SK-N-SH treated with all-trans-retinoic acid at 6 μM for 48 hours (cell line): ENCODE results near the gene IGF2R.

Source experiments
- ARNTL ChIP-seq: fragments of 450-650 bp; formaldehyde crosslinking; IDR thresholded peaks from 2 replicates; pipeline ENCODE4 v1.5.0; 2020; ENCODE audit warnings: low read depth, mild to moderate bottlenecking, moderate library complexity, borderline replicate concordance
- BACH2 ChIP-seq: fragments of 250-450 bp; sonication (Bioruptor Pico); IDR thresholded peaks from 2 replicates; pipeline ENCODE4 v1.9.0; 2021; ENCODE audit warnings: mild to moderate bottlenecking, borderline replicate concordance
- OSR1 ChIP-seq: fragments of 250-450 bp; sonication (Bioruptor Pico); IDR thresholded peaks from 2 replicates; pipeline ENCODE4 v1.8.0; 2022; ENCODE audit warnings: moderate library complexity, mild to moderate bottlenecking, inconsistent platforms
- PATZ1 ChIP-seq: fragments of 250-450 bp; sonication (Bioruptor Pico); IDR thresholded peaks from 2 replicates; pipeline ENCODE4 v1.8.0; 2020; ENCODE audit warnings: mild to moderate bottlenecking, moderate library complexity, borderline replicate concordance
- PPARA ChIP-seq: fragments of 250-450 bp; sonication (Bioruptor Pico); IDR thresholded peaks from 2 replicates; pipeline ENCODE4 v1.5.0; 2020; ENCODE audit warnings: mild to moderate bottlenecking, borderline replicate concordance
- SNAI2 ChIP-seq: fragments of 250-450 bp; sonication (Bioruptor Pico); IDR thresholded peaks from 2 replicates; pipeline ENCODE4 v1.5.0; 2020; ENCODE audit warnings: mild to moderate bottlenecking, moderate library complexity
- TOX ChIP-seq: fragments of 250-450 bp; sonication (Bioruptor Pico); IDR thresholded peaks from 2 replicates; pipeline ENCODE4 v1.8.0; 2021; ENCODE audit warnings: mild to moderate bottlenecking, moderate library complexity, borderline replicate concordance
- ZC3H10 ChIP-seq: fragments of 250-450 bp; sonication (Bioruptor Pico); IDR thresholded peaks from 2 replicates; pipeline ENCODE4 v1.5.1; 2021; ENCODE audit warnings: mild to moderate bottlenecking, moderate library complexity
- ZFP3 ChIP-seq: fragments of 250-450 bp; sonication (Bioruptor Pico); IDR thresholded peaks from 2 replicates; pipeline ENCODE4 v1.5.0; 2020; ENCODE audit warnings: mild to moderate bottlenecking, moderate library complexity
- ZFP30 ChIP-seq: fragments of 450-650 bp; formaldehyde crosslinking; IDR thresholded peaks from 2 replicates; pipeline ENCODE4 v1.5.0; 2022; ENCODE audit warnings: mild to moderate bottlenecking, moderate library complexity
- ZNF565 ChIP-seq: fragments of 450-650 bp; formaldehyde crosslinking; conservative IDR thresholded peaks from 2 replicates; pipeline ENCODE4 v1.5.0; 2020; ENCODE audit warnings: low read depth, mild to moderate bottlenecking, moderate library complexity
- ZNF8 ChIP-seq: fragments of 450-650 bp; formaldehyde crosslinking; IDR thresholded peaks from 2 replicates; pipeline ENCODE4 v1.5.0; 2020; ENCODE audit warnings: mild to moderate bottlenecking, moderate library complexity
- TF ChIP-seq, protein P1 (sequence below): fragments of 250-450 bp; sonication (Bioruptor Pico); IDR thresholded peaks from 2 replicates; pipeline ENCODE4 v1.5.1; 2021; ENCODE audit warnings: mild to moderate bottlenecking, moderate library complexity

- TF ChIP-seq OSR1 (CRISPR knock-in tag) = no peak
- TF ChIP-seq TOX (CRISPR knock-in tag) = no peak
- TF ChIP-seq ARNTL (CRISPR knock-in tag) = no peak
- TF ChIP-seq BACH2 (CRISPR knock-in tag) = no peak
- no peak for TF ChIP-seq SNAI2 (CRISPR knock-in tag)
- no peak for TF ChIP-seq ZNF8 (CRISPR knock-in tag)
- TF ChIP-seq PATZ1 (CRISPR knock-in tag) = no peak
- no peak for TF ChIP-seq PPARA (CRISPR knock-in tag)
- no peak for TF ChIP-seq ZC3H10 (CRISPR knock-in tag)
- TF ChIP-seq ZNF565 (CRISPR knock-in tag) = no peak
- no peak for TF ChIP-seq ZFP3 (CRISPR knock-in tag)
- no peak for TF ChIP-seq ZFP30
- TF ChIP-seq, protein P1, sequence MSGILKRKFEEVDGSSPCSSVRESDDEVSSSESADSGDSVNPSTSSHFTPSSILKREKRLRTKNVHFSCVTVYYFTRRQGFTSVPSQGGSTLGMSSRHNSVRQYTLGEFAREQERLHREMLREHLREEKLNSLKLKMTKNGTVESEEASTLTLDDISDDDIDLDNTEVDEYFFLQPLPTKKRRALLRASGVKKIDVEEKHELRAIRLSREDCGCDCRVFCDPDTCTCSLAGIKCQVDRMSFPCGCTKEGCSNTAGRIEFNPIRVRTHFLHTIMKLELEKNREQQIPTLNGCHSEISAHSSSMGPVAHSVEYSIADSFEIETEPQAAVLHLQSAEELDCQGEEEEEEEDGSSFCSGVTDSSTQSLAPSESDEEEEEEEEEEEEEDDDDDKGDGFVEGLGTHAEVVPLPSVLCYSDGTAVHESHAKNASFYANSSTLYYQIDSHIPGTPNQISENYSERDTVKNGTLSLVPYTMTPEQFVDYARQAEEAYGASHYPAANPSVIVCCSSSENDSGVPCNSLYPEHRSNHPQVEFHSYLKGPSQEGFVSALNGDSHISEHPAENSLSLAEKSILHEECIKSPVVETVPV = no peak
Measured at GRCh38 chr6:159919800-159920199, 49.1 kb upstream of the IGF2R start.
